ENCODE measurements around the gene LIME1. TPM values are rescaled to one million over a fixed set of nuclear protein-coding genes. Genes with fewer than 3 reads are reported as not detected.

The LIME1 gene
- total and polyA plus RNA-seq, 2 of the 4 experiments (the other 2 are of a cell fraction), result 0.36 to 7.8 TPM

GRCh38 chr20:63688228-63689045, 48.0 kb upstream of the LIME1 start (continued):
- no peak for TF ChIP-seq FOS (IDR thresholded peaks at IDR 0.05; ENCODE audit: low read depth, low read length)

- WGBS, 2 experiments (ENCODE audit: extremely low coverage in 2 of 2, insufficient read length in 1 of 2), result 96% methylated on average over 21 of the region's 44 CpGs; no CpG with 5 or more reads in 1 of the 2 experiments
- no peak for TF ChIP-seq CEBPB (IDR thresholded peaks at IDR 0.05; ENCODE audit: low read depth, low read length)
- no peak for TF ChIP-seq RCOR1 (IDR thresholded peaks at IDR 0.05; ENCODE audit: insufficient replicate concordance, low read length)
- TF ChIP-seq MAFK (IDR thresholded peaks at IDR 0.05; ENCODE audit: low read depth, low read length), result no peak
- TF ChIP-seq NFE2L2 (IDR thresholded peaks at IDR 0.05; ENCODE audit: low read depth, low read length), result no peak
- no peak for TF ChIP-seq RAD21 (IDR thresholded peaks at IDR 0.05; ENCODE audit: low read length)
- no peak for TF ChIP-seq POLR2A (IDR thresholded peaks at IDR 0.05; ENCODE audit: low read depth, low read length)
- no peak for TF ChIP-seq MXI1 (IDR thresholded peaks at IDR 0.05; ENCODE audit: borderline replicate concordance, low read depth, low read length)
- TF ChIP-seq CHD1 (IDR thresholded peaks at IDR 0.05; ENCODE audit: low read depth, low read length), result no peak
- no peak for TF ChIP-seq CTCF (conservative IDR thresholded peaks at IDR 0.05; ENCODE audit: low read depth, low read length)
- no peak for TF ChIP-seq FOS (IDR thresholded peaks at IDR 0.05; ENCODE audit: low read depth, low read length)
- TF ChIP-seq BHLHE40 (IDR thresholded peaks at IDR 0.05; ENCODE audit: low read depth, low read length), result no peak
- no peak for ATAC-seq (ENCODE audit: low read depth)
- Histone ChIP-seq H4K20me1 (ENCODE audit: insufficient read depth, low read length) (no peaks in the 10 kb centered on the region), H3K79me1 (ENCODE audit: low read depth in 1 of 2, low read length in 2 of 2) (peaks cover 0 to 26% of the 10 kb centered on the region in 2 experiments; a peak in 2 of 4 replicates), H2BK5ac (ENCODE audit: low read depth, low read length, poor library complexity, severe bottlenecking) (no peak overlapping the region), H3K4ac (ENCODE audit: low read depth, low read length) (no peak overlapping the region), H3K27ac (ENCODE audit: insufficient read depth, low read length) (no peak overlapping the region), H2BK20ac (ENCODE audit: low read depth, low read length) (no peak overlapping the region), H2AK9ac (replicated peaks; ENCODE audit: low read depth, low read length, poor library complexity) (peak overlapping the region; percentile 50), H2AK5ac (ENCODE audit: low read depth, low read length) (no peak overlapping the region; the same call in 1 of the 2 replicates), H3K27me3 (ENCODE audit: control insufficient read depth, insufficient read depth, low read length) (no peaks in the 10 kb centered on the region), H3K9ac (ENCODE audit: low read depth, low read length) (no peak overlapping the region), H3K9me1 (ENCODE audit: insufficient read depth, low read length) (peaks cover 14% of the 10 kb centered on the region), H2BK120ac (ENCODE audit: low read depth, low read length) (no peak overlapping the region), H3K23ac (ENCODE audit: low read depth, low read length) (no peak overlapping the region), H4K91ac (ENCODE audit: insufficient read depth, low read depth, low read length) (no peak overlapping the region; the same call in 1 of the 2 replicates), H3K4me2 (ENCODE audit: low read depth, low read length) (no peak overlapping the region), H3K18ac (ENCODE audit: low read depth, low read length) (no peak overlapping the region), H4K5ac (ENCODE audit: low read depth, low read length) (no peak overlapping the region), H3K36me3 (ENCODE audit: control insufficient read depth, insufficient read depth, low read length) (peaks cover 3% of the 10 kb centered on the region; the same call in 1 of the 2 replicates), H2AFZ (replicated peaks; ENCODE audit: low read length, poor library complexity) (peak overlapping the region; percentile 21), H2BK15ac (ENCODE audit: low read depth, low read length) (no peak overlapping the region), H3K4me1 (ENCODE audit: control insufficient read depth, insufficient read depth, low read length) (peaks cover 15% of the 10 kb centered on the region), H3K9me3 (ENCODE audit: control insufficient read depth, insufficient read depth, low read length) (no peaks in the 10 kb centered on the region), H3K56ac (ENCODE audit: extremely low read depth, insufficient read depth, low read length) (no peak overlapping the region), H3K4me3 (ENCODE audit: insufficient read depth, low read depth, low read length) (no peak overlapping the region), H3K14ac (replicated peaks; ENCODE audit: low read depth, low read length) (no peak overlapping the region), H4K8ac (ENCODE audit: low read depth in 2 of 2, low read length in 2 of 2) (no peak overlapping the region)
- ChIA-PET CTCF (no interaction called here), POLR2A (ENCODE audit: unreplicated experiment) (no interaction called here)
- BruUV-seq (replicated peaks), result no TSS peak
- intact Hi-C loops (cut with micrococcal nuclease) (no loop called here), dilution Hi-C loops (cut with HindIII; ENCODE audit: low sequenced_read_pairs, unreplicated experiment) (no loop called here), in situ Hi-C loops (cut with MboI; ENCODE audit: low sequenced_read_pairs) (no loop called here)
- no peak for DNase-seq
These were observed 47.1 kb upstream of the LIME1 start for GRCh38 chr20:63689046-63690002.

Data from IMR-90 (cell line).